ENCODE measurements around the gene ANO2.

ANO2 gene

DNA sequence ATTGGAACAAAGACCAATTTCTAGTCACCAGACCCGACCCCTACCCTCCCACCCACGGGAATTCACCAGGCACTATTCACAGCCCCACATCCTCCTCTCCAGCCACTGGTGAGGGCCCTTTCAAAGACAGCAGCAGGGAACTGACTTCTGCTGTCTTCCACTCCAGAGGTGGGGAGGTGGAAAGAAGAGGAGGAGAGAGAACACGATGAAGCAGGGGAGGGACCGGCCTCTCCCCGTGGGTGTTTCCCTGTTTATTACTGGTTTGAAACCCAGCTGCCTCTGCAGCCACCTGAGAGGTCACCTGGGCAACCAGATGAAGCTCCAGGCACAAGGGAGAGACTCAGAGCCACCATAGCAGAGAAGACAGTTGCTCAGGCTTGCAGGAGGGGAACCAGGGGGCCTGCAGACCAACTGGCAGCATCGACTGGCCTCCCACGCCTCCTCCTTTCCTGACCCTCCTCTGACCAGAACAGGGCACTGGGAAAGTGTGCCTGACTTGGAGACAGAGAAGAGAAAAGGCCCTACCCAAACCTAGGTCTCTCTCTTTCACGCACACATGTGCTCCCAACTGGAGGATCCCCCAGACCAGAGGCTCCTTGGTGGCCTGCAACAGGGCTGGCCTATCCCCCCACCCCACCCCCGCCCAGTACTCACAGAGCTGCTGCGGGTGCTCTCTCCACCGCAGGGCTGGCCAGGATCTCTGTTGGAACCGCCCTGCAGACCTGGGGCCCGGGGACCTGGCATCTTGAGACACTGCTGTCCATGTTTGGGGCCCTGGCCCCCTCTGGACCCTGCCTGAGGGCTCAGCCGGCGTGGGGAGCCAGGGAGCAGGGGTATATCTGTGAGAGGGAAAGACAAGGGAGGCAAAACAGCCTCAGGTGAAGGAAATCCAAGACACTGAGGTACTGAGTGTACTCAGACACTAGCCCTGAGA, 22.8 kb downstream of the ANO2 start:
- intact Hi-C loops (cut with DNase I): no loop called here
- peak in 1 of 10 donors; percentile 31 for DNase-seq

- DNase-seq: peak in 1 of 10 donors; percentile 64
- intact Hi-C loops (cut with DNase I): no loop called here
These were observed 23.8 kb downstream of the ANO2 start for GRCh38 chr12:5921027-5921909.

DNA sequence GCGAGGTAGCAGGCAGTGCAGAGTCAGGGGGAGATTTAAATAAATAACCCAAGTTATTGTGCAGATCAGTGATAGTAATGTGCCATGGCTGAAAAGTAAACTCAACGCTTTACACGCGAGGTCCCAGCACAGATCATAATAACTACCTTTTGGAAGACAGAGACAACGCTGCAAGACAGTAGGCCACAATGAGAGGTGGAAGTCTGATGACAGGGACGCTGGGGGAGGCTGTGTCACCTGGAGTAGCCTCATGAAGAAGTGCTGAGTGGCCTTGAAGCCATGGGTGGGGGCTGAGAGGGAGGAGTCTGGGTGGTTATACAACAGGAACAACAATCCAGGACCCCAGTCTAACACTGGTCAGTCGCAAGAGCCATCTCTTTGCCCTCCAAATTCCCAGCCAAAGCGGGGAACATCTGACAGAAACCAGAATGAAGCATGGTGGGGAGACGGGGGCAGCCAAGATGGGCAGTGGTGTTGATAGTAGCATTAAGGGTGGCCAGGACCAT, 28.2 kb downstream of the ANO2 start:
- intact Hi-C loops (cut with DNase I): no loop called here
- DNase-seq: no peak

GRCh38 chr12:5915511-5915910, 29.5 kb downstream of the ANO2 start:
- intact Hi-C loops (cut with DNase I): no loop called here
- no peak for DNase-seq

DNA sequence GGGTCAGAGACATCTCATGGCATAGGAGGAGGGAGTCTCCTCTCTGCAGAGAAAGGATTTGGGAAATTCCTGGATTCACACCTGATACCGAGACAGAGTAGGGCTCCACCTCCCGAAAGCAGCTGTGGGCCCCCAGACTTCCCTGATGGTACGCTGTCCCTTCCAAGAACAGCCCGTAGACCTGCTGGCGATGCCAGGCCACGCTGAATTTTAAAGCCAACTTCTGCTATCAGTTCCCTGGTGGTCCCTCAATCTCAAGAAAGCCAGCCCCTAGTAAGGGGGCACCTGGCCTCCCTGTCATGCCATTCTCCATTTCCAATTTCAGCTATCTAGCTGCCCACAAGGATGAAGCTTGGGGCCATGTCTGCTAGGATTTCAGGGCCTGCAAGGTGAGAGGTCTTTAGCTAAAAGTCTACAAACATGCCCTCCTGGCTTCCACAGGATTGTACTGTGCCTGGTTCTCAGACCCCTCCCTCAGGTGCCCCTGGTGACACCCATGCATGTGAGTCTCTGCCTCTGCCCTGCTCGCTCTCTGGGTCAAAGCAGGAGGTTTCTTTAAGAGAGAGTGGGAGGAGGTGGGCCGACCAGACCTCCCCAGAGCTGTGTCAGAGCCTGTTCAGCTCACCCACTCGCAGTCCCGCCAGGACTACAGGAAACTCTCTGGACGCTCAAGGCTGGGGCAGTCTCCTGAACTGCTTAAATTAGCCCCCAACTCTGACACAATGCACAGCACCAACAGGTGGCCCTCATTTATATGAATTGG, 30.5 kb downstream of the ANO2 start:
- no peak for DNase-seq
- intact Hi-C loops (cut with DNase I): no loop called here

DNA sequence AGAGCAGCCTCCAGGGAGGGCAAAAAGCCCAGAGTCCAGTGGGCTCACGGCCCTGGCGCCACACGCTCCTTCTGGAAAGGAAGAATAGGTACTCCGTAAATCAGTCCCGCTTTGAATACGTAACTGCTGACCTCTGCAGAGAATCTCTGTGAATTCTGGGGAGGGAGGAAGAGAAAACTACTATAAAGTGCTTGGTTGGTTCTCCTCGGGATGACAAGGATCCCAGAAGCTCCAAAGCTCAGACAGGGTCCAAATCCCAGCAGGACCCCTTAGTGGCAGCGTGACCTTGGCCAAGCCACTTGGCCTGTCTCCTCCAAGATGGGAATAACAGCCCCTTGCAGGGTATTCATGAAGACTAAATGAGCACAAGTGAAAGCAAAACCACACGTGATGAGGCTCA, 31.7 kb downstream of the ANO2 start:
- DNase-seq: peak in 1 of 10 donors; percentile 39
- intact Hi-C loops (cut with DNase I): no loop called here

- no peak for DNase-seq
- intact Hi-C loops (cut with DNase I): no loop called here
These were observed 32.4 kb downstream of the ANO2 start for GRCh38 chr12:5912437-5913334.

DNA sequence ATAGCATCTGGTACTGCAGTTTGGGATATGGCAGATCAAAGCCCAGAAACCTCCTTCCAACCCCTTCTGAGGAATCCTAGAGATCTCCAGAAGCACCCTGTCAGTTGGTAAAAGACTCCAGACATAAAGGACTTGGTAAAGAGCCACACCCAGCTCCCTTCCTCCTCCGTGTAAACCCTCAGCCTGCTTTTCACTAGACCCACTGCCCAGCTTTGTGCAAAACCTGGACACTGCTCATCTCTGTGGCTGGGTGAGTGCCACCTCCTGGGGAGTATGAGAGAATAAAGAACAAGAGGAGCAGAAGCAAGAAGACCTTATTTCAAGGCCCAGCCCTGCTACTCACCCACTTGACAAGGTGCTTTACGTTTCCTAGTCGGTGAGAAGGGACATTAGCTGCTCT, 33.0 kb downstream of the ANO2 start:
- intact Hi-C loops (cut with DNase I): no loop called here
- no peak for DNase-seq

- intact Hi-C loops (cut with DNase I): no loop called here
- no peak for DNase-seq
These were observed 34.1 kb downstream of the ANO2 start for GRCh38 chr12:5910790-5911548.

GRCh38 chr12:5909560-5909959, 35.5 kb downstream of the ANO2 start:
- DNase-seq: no peak
- intact Hi-C loops (cut with DNase I): no loop called here

GRCh38 chr12:5908251-5908650, 36.8 kb downstream of the ANO2 start:
- no peak for DNase-seq
- intact Hi-C loops (cut with DNase I): no loop called here

- DNase-seq: peak in 1 of 10 donors; percentile 41
- intact Hi-C loops (cut with DNase I): no loop called here
These were observed 37.3 kb downstream of the ANO2 start for GRCh38 chr12:5907807-5908206.

GRCh38 chr12:5905757-5906156, 39.3 kb downstream of the ANO2 start:
- DNase-seq: no peak
- intact Hi-C loops (cut with DNase I): no loop called here

GRCh38 chr12:5904969-5905368, 40.1 kb downstream of the ANO2 start:
- no peak for DNase-seq
- intact Hi-C loops (cut with DNase I): no loop called here

GRCh38 chr12:5904441-5904840, 40.6 kb downstream of the ANO2 start:
- intact Hi-C loops (cut with DNase I): no loop called here
- DNase-seq: no peak

DNA sequence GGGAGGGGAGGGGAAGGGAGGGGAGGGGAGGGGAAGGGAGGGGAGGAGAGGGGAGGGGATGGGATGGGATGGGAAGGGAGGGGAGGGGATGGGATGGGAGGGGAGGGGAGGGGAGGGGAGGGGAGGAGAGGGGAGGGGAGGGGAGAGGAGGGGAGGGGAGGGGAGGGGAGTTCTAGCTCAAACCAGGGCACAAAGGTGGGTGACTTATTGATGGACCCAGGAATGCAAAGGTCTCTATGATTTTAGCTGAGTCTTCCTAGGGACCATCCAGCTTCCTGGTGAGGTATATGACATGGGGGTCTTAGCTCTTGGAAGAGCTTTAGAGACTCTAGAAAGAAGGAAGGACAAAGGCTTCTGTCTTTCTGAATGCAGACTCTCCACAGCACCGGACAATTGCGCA, 42.3 kb downstream of the ANO2 start:
- intact Hi-C loops (cut with DNase I): no loop called here

GRCh38 chr12:5901416-5901815, 43.6 kb downstream of the ANO2 start:
- intact Hi-C loops (cut with DNase I): no loop called here
- DNase-seq: no peak

More for the DNA sequence above, 42.3 kb downstream of the ANO2 start:
- DNase-seq: no peak

GRCh38 chr12:5900533-5901205, 44.4 kb downstream of the ANO2 start:
- DNase-seq: no peak

More at GRCh38 chr12:5900533-5901205, 44.4 kb downstream of the ANO2 start:
- intact Hi-C loops (cut with DNase I): no loop called here

Measured in posterior cingulate gyrus (tissue), 11 donors.